ENCODE data around the gene DEGS1. TPM values are rescaled to one million over a fixed set of nuclear protein-coding genes. Genes with fewer than 3 reads are reported as not detected.
A peak's percentile ranks its signal among the peaks of the same experiment; 100 is the strongest.

DEGS1 gene
- polyA plus RNA-seq, 3 donors from 2014 or later: 60.7 to 93.9 (median 65.9) TPM

- Mint-ChIP-seq H3K4me3 (no peak overlapping the region), H3K4me1 (no peaks in the 10 kb centered on the region), H3K36me3 (peaks cover 12 to 28% (median 27%) of the 10 kb centered on the region in 3 donors), H3K27me3 (ENCODE audit: low read depth in 3 of 3) (no peaks in the 10 kb centered on the region), H3K27ac (no peak overlapping the region), H3K9me3 (no peaks in the 10 kb centered on the region)
- no peak for DNase-seq
Measured at GRCh38 chr1:224235813-224236493, 52.9 kb downstream of the DEGS1 start.

- Mint-ChIP-seq H3K27ac (peak overlapping the region in 2 of 6 donors; percentile 1 to 60), H3K27me3 (ENCODE audit: low read depth in 3 of 3) (no peaks in the 10 kb centered on the region), H3K36me3 (peaks cover 12 to 26% (median 23%) of the 10 kb centered on the region in 3 donors), H3K4me3 (no peak overlapping the region), H3K9me3 (no peaks in the 10 kb centered on the region), H3K4me1 (no peaks in the 10 kb centered on the region)
- DNase-seq: no peak
Measured at GRCh38 chr1:224237119-224237881, 54.3 kb downstream of the DEGS1 start.

GRCh38 chr1:224238212-224238611, 55.2 kb downstream of the DEGS1 start:
- H3K4me3 Mint-ChIP-seq: no peak overlapping the region
- no peaks in the 10 kb centered on the region for H3K9me3 Mint-ChIP-seq
- DNase-seq: no peak
- H3K27me3 Mint-ChIP-seq (ENCODE audit: low read depth in 3 of 3): no peaks in the 10 kb centered on the region
- H3K4me1 Mint-ChIP-seq: no peaks in the 10 kb centered on the region
- peaks cover 12 to 18% (median 15%) of the 10 kb centered on the region in 3 donors for H3K36me3 Mint-ChIP-seq
- H3K27ac Mint-ChIP-seq: no peak overlapping the region

- H3K27ac Mint-ChIP-seq: peak overlapping the region in 1 of 6 donors; percentile 8
- DNase-seq: no peak
- no peaks in the 10 kb centered on the region for H3K9me3 Mint-ChIP-seq
- H3K27me3 Mint-ChIP-seq (ENCODE audit: low read depth in 3 of 3): no peaks in the 10 kb centered on the region
- peaks cover 12 to 18% (median 15%) of the 10 kb centered on the region in 3 donors for H3K36me3 Mint-ChIP-seq
- H3K4me1 Mint-ChIP-seq: no peaks in the 10 kb centered on the region
- H3K4me3 Mint-ChIP-seq: no peak overlapping the region
Measured at GRCh38 chr1:224238756-224239155, 55.7 kb downstream of the DEGS1 start.

Other genes with a start within 250 kb of the DEGS1 start
- 10 to 100 TPM in 1 of 3 donors, 1 to 10 TPM in 2; 7.5 to 19.3 (median 8.9) TPM for gene FBXO28, start 69.1 kb upstream of the DEGS1 start, polyA plus RNA-seq
- 10 to 100 TPM in 2 of 3 donors, 1 to 10 TPM in 1; 6.6 to 19.5 (median 14.9) TPM for gene NVL, start 146.9 kb downstream of the DEGS1 start, polyA plus RNA-seq
- gene CNIH4, start 173.6 kb downstream of the DEGS1 start, polyA plus RNA-seq: 10 to 100 TPM; 36.4 to 51.2 (median 49.1) TPM